T-helper 9 cell (primary cell): Measurements from ENCODE around the gene ALOX12.

ENCODE experiments used
- DNase-seq: peaks from one replicate; pipeline ENCODE4 v3.0.0-alpha.2; 2020

The ALOX12 gene

GRCh38 chr17:7022781-7023571 is 27.1 kb downstream of the ALOX12 start, which contains the start of gene BCL6B:
Gene BCL6B, plus strand, starts transcription at chr17:7023050. Its CDS starts 622 bp downstream, at chr17:7023672.
- no peak for DNase-seq

- DNase-seq: peak; percentile 97
These were observed 27.9 kb downstream of the ALOX12 start for GRCh38 chr17:7023576-7024401.

DNA sequence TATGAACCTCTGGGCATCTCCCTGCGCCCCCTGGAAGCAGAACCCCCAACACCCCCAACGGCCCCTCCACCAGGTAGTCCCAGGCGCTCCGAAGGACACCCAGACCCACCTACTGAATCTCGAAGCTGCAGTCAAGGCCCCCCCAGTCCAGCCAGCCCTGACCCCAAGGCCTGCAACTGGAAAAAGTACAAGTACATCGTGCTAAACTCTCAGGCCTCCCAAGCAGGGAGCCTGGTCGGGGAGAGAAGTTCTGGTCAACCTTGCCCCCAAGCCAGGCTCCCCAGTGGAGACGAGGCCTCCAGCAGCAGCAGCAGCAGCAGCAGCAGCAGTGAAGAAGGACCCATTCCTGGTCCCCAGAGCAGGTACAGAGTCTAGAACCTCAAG is 28.5 kb downstream of the ALOX12 start:
- DNase-seq: no peak

- DNase-seq: no peak
These were observed 29.4 kb downstream of the ALOX12 start for GRCh38 chr17:7025245-7025644.

DNA sequence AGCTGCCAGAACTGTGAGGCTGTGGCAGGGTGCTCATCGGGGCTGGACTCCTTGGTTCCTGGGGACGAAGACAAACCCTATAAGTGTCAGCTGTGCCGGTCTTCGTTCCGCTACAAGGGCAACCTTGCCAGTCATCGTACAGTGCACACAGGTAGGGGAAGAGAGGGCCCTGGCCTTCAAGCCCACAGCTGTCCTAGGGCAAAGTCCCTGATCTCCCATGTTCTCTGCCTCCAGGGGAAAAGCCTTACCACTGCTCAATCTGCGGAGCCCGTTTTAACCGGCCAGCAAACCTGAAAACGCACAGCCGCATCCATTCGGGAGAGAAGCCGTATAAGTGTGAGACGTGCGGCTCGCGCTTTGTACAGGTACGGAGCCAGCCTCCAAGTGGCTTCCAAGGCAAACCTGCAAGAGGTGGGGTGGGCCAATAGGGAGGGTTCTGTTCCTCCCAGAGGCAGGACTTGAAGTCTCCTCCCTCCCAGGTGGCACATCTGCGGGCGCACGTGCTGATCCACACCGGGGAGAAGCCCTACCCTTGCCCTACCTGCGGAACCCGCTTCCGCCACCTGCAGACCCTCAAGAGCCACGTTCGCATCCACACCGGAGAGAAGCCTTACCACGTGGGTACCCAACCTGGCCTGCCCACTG is 30.7 kb downstream of the ALOX12 start:
- DNase-seq: no peak

- no peak for DNase-seq
These were observed 31.5 kb downstream of the ALOX12 start for GRCh38 chr17:7027335-7027734.

GRCh38 chr17:7029096-7029495 is 33.2 kb downstream of the ALOX12 start:
- no peak for DNase-seq

DNA sequence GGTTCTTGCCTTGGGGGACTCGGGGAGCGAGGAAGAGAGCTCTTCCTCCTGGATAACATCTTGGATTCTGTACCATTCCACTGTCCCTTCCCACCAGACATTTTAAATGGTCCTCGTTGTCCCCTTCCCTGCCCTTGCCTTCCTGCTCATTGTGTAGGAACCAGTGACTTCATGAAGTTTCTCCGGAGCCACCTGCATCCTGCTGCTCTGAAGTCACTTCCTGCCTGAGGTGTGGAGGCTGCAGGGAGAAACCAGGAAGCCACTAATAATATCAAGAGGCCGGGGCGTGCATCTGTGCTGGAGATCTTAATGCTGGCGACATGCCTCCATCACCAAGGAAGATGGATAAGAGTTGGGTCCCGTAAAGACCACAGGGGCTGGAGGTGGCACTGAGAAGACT is 33.8 kb downstream of the ALOX12 start:
- no peak for DNase-seq

GRCh38 chr17:7034955-7035590 is 39.2 kb downstream of the ALOX12 start:
- DNase-seq: no peak

DNA sequence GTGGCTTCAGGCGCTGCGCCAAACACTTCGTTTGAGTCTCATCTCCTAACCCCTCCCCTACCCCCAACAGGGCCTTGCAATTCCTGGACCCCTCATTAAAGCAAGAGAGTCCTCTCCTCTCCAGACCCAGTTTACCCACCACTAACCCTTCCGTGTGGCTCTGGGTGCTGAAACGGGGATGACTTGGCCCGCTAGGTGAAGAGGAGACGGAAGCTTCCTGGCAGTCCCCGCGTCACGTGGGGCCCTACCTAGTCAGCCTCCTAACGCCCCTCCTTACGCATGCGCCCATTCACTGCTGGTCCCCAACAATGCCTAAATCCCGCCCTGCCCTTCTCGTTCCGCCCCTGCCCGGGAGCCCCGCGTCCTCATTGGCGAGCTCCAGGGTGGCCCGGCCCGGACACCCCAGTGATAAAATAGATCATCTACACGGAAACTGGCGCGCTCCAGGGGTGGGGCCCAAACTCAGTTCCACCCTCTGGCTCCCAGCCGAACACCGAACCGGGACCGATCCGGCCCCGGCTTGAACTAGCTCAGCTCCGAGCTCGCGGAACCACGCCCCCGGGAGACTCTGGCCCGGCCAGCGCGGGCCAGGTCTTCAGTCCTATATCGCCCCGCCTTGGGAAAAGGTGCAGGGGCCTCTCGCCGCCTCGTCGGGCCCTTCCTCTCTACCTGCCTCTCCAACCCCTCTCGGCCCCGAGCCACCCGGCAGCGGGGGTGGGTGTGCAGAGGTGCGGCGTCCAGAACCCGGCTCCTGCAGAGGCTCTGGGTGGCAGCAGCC is 39.9 kb downstream of the ALOX12 start, which contains the start of gene SLC16A13:
TSS of gene SLC16A13 (plus strand) at position 425 of the 778 bp plus-strand sequence. CDS start 368 bp downstream, outside the sequence.
- DNase-seq: peak; percentile 96

DNA sequence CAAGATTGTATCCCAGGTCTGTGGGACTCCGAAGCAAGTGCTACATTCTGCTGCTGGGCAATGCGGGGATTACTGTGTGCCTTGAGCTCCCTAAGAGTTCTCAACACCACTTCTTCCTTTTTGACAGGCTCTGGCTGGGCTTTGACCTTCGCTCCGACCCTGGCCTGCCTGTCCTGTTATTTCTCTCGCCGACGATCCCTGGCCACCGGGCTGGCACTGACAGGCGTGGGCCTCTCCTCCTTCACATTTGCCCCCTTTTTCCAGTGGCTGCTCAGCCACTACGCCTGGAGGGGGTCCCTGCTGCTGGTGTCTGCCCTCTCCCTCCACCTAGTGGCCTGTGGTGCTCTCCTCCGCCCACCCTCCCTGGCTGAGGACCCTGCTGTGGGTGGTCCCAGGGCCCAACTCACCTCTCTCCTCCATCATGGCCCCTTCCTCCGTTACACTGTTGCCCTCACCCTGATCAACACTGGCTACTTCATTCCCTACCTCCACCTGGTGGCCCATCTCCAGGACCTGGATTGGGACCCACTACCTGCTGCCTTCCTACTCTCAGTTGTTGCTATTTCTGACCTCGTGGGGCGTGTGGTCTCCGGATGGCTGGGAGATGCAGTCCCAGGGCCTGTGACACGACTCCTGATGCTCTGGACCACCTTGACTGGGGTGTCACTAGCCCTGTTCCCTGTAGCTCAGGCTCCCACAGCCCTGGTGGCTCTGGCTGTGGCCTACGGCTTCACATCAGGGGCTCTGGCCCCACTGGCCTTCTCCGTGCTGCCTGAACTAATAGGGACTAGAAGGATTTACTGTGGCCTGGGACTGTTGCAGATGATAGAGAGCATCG is 42.4 kb downstream of the ALOX12 start:
- DNase-seq: no peak

GRCh38 chr17:7039832-7040231 is 44.0 kb downstream of the ALOX12 start:
- DNase-seq: no peak

GRCh38 chr17:7041607-7042500 is 46.0 kb downstream of the ALOX12 start:
- no peak for DNase-seq

DNA sequence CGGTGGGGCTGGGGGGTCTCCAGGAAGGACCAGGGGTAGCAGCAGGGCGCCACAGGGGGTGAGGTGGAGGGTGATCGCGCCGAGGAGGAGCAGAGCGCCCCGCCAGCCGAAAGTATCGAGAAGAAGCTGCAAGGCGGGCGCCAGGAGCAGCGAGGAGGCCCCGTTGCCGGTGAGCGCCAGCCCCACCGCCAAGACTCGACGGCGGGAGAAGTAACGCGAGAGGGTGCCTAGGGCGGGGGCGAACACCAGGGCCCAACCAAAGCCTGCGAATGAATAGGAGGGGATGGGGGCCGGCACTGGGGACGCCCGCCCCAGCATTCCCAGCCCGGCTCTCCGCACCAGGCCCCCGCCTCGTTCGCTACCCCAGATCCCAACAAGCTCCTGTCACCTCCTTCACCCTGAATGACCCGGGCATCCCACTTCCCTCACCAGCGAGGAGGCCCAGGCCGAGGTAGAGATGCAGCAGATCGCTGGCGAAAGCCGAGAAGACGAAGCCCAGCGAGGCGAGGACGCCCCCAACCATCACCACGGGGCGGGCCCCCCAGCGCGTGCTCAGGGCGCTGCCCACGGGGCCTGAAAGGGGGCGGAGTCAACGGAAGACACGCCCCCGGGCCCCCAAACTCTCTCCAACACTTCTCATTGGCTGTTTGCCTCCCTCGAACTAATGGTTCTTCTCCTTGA is 46.8 kb downstream of the ALOX12 start:
- DNase-seq: no peak

- DNase-seq: no peak
These were observed 47.3 kb downstream of the ALOX12 start for GRCh38 chr17:7043182-7043496.

- DNase-seq: no peak
These were observed 47.8 kb downstream of the ALOX12 start, which contains the start of gene SLC16A11 for GRCh38 chr17:7043497-7044198. Gene SLC16A11, minus strand, starts transcription at chr17:7044092. Its CDS starts 579 bp downstream, at chr17:7043513.

DNA sequence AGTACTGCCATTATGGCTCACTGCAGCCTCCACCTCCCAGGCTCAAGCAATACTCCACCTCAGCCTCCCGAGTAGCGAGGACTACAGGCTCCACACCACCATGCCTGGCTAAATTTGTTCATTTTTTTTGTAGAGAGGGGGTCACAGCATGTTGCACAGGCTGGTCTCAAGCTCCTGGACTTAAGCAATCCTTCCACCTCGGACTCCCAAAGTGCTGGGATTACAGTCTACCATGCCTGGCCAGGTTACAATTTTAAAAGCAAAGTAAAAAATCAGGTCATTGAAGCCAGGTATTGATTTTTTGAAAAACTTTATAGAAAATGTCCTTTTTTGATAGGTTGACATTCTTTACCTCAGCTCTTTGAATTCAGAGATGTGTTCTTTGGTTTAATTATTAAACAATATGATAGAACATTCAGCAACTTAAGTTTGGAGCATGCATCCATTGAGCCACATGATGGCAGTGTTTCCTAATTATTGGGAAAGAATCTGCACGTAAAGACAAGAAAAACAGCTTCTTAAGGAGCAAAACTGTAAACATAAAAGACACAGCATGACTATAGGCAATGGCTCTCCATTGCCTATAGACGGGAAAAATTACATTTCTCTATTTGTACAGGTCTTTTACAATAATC is 49.8 kb downstream of the ALOX12 start:
- no peak for DNase-seq

DNA sequence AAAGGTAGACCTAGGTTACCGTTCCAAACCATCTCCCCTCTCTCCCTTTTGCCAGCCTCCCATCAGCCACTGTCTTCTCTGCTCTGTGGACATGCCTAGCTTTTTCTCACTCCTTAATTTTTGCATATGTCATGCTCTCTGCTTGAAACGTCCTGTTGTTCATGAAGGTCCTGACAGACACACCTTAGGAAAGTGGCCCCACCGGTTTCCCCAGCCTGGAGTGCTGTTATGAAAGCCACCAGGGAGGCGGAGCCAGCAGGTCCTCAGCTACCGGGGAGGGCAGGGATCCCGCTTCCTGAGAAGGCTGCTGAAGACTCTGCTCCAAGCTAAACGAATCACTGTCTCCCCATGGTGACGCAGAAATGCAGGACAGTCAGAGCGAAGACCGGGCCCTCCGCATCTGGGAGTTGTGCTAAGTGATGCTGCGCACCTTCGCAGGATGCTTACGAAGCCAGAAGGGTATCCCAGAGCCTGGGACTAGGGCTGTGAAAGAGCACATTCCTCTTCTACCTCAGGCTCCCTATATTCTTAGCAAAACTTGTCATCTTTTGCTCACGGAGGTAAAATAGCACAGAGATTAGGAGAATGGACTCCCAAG is 50.4 kb downstream of the ALOX12 start:
- peak; percentile 38 for DNase-seq
